ENCODE measurements around the gene GTF2F1.
A peak's percentile ranks its signal among the peaks of the same experiment; 100 is the strongest.

The GTF2F1 gene

GRCh38 chr19:6392221-6393073, 517 bp downstream of the GTF2F1 start:
- no peak for TF ChIP-seq JUND (IDR thresholded peaks at IDR 0.05; ENCODE audit: low read depth)
- in situ Hi-C loops (cut with HindIII; ENCODE audit: low pct_unique_long_range_greater_than_20kb, low sequenced_read_pairs), result no loop called here
- no peak for DNase-seq (ENCODE audit: low read depth in 1 of 2, low spot score in 1 of 2)

GRCh38 chr19:6387372-6387771, 5.6 kb downstream of the GTF2F1 start:
- TF ChIP-seq JUND (IDR thresholded peaks at IDR 0.05; ENCODE audit: low read depth), result no peak
- DNase-seq (ENCODE audit: low read depth in 1 of 2, low spot score in 1 of 2), result no peak
- in situ Hi-C loops (cut with HindIII; ENCODE audit: low pct_unique_long_range_greater_than_20kb, low sequenced_read_pairs), result no loop called here

GRCh38 chr19:6384381-6384780, 8.6 kb downstream of the GTF2F1 start:
- no peak for DNase-seq (ENCODE audit: low read depth in 1 of 2, low spot score in 1 of 2)
- in situ Hi-C loops (cut with HindIII; ENCODE audit: low pct_unique_long_range_greater_than_20kb, low sequenced_read_pairs), result no loop called here
- TF ChIP-seq JUND (IDR thresholded peaks at IDR 0.05; ENCODE audit: low read depth), result no peak

- TF ChIP-seq JUND (IDR thresholded peaks at IDR 0.05; ENCODE audit: low read depth), result no peak
- DNase-seq (ENCODE audit: low read depth in 1 of 2, low spot score in 1 of 2), result no peak
- in situ Hi-C loops (cut with HindIII; ENCODE audit: low pct_unique_long_range_greater_than_20kb, low sequenced_read_pairs), result no loop called here
These were observed 9.8 kb downstream of the GTF2F1 start for GRCh38 chr19:6383188-6383587.

GRCh38 chr19:6381030-6381750, 11.8 kb downstream of the GTF2F1 start:
- TF ChIP-seq JUND (IDR thresholded peaks at IDR 0.05; ENCODE audit: low read depth), result no peak
- in situ Hi-C loops (cut with HindIII; ENCODE audit: low pct_unique_long_range_greater_than_20kb, low sequenced_read_pairs), result no loop called here
- DNase-seq (ENCODE audit: low read depth in 1 of 2, low spot score in 1 of 2), result no peak

GRCh38 chr19:6379744-6380143, 13.2 kb downstream of the GTF2F1 start:
- in situ Hi-C loops (cut with HindIII; ENCODE audit: low pct_unique_long_range_greater_than_20kb, low sequenced_read_pairs), result no loop called here
- DNase-seq (ENCODE audit: low read depth in 1 of 2, low spot score in 1 of 2), result no peak
- TF ChIP-seq JUND (IDR thresholded peaks at IDR 0.05; ENCODE audit: low read depth), result no peak

GRCh38 chr19:6378486-6378885, 14.5 kb downstream of the GTF2F1 start:
- in situ Hi-C loops (cut with HindIII; ENCODE audit: low pct_unique_long_range_greater_than_20kb, low sequenced_read_pairs), result no loop called here
- no peak for TF ChIP-seq JUND (IDR thresholded peaks at IDR 0.05; ENCODE audit: low read depth)
- DNase-seq (ENCODE audit: low read depth in 1 of 2, low spot score in 1 of 2), result no peak

GRCh38 chr19:6378041-6378440, 14.9 kb downstream of the GTF2F1 start:
- TF ChIP-seq JUND (IDR thresholded peaks at IDR 0.05; ENCODE audit: low read depth), result no peak
- in situ Hi-C loops (cut with HindIII; ENCODE audit: low pct_unique_long_range_greater_than_20kb, low sequenced_read_pairs), result no loop called here
- peak in 1 of 2 experiments; percentile 14 for DNase-seq (ENCODE audit: low read depth in 1 of 2, low spot score in 1 of 2)

GRCh38 chr19:6376512-6377190, 16.3 kb downstream of the GTF2F1 start:
- TF ChIP-seq JUND (IDR thresholded peaks at IDR 0.05; ENCODE audit: low read depth), result no peak

GRCh38 chr19:6375411-6376010, 17.5 kb downstream of the GTF2F1 start, which contains the start of gene PSPN:
TSS of gene PSPN (minus strand) at chr19:6375933. CDS start at chr19:6375849, 84 bp downstream.
- TF ChIP-seq JUND (IDR thresholded peaks at IDR 0.05; ENCODE audit: low read depth), result no peak
- in situ Hi-C loops (cut with HindIII; ENCODE audit: low pct_unique_long_range_greater_than_20kb, low sequenced_read_pairs), result no loop called here

More at GRCh38 chr19:6376512-6377190, 16.3 kb downstream of the GTF2F1 start:
- DNase-seq (ENCODE audit: low read depth in 1 of 2, low spot score in 1 of 2), result no peak
- in situ Hi-C loops (cut with HindIII; ENCODE audit: low pct_unique_long_range_greater_than_20kb, low sequenced_read_pairs), result no loop called here

GRCh38 chr19:6374711-6375410, 18.1 kb downstream of the GTF2F1 start:
- in situ Hi-C loops (cut with HindIII; ENCODE audit: low pct_unique_long_range_greater_than_20kb, low sequenced_read_pairs), result no loop called here
- DNase-seq (ENCODE audit: low read depth in 1 of 2, low spot score in 1 of 2), result no peak
- no peak for TF ChIP-seq JUND (IDR thresholded peaks at IDR 0.05; ENCODE audit: low read depth)

More at GRCh38 chr19:6375411-6376010, 17.5 kb downstream of the GTF2F1 start, which contains the start of gene PSPN:
- no peak for DNase-seq (ENCODE audit: low read depth in 1 of 2, low spot score in 1 of 2)
